HepG2 (cell line): ENCODE measurements around the gene NAP1L4.

Experiments
- CHD2 ChIP-seq: IDR thresholded peaks from 2 replicates; pipeline ENCODE4 v1.6.1; 2011; ENCODE audit warnings: low read depth, low read length, improper control_type of control experiment
- CTCF ChIP-seq: sonication (generic); formaldehyde crosslinking; IDR thresholded peaks from 2 replicates; pipeline ENCODE4 v1.5.0; 2020; ENCODE audit warnings: mild to moderate bottlenecking, missing genetic modification reagents, moderate library complexity
- FOXP1 ChIP-seq, 2 experiments: fragments of 450-650 bp in 1 of 2; IDR thresholded peaks; 2 replicates each; pipeline ENCODE4 v1.6.1; 2017 to 2018; ENCODE audit warnings: antibody characterized with exemption in 1 of 2
- JUNB ChIP-seq: sonication (generic); formaldehyde crosslinking; IDR thresholded peaks from 2 replicates; pipeline ENCODE4 v1.8.0; 2022; ENCODE audit warnings: missing genetic modification reagents, mild to moderate bottlenecking, borderline replicate concordance
- MTF1 ChIP-seq: sonication (generic); formaldehyde crosslinking; IDR thresholded peaks from 2 replicates; pipeline ENCODE4 v1.5.0; 2020; ENCODE audit warnings: missing genetic modification reagents
- POLR2A ChIP-seq, 2 experiments: IDR thresholded peaks; 2 replicates each; pipeline ENCODE4 v1.6.1; 2011; ENCODE audit warnings: low read depth in 2 of 2, low read length in 2 of 2, mild to moderate bottlenecking in 1 of 2, moderate library complexity in 1 of 2; ENCODE audit not compliant: insufficient read depth in 1 of 2
- SYNCRIP ChIP-seq: fragments of 200-400 bp; formaldehyde crosslinking; IDR thresholded peaks from 2 replicates; pipeline ENCODE4 v1.6.1; 2018; ENCODE audit warnings: mild to moderate bottlenecking, low read depth, low read length; ENCODE audit not compliant: insufficient read depth
- TP53 ChIP-seq: sonication (generic); formaldehyde crosslinking; conservative IDR thresholded peaks from 2 replicates; pipeline ENCODE4 v1.4.0; 2020; ENCODE audit warnings: missing genetic modification reagents
- ZBTB44 ChIP-seq: sonication (generic); formaldehyde crosslinking; IDR thresholded peaks from 2 replicates; pipeline ENCODE4 v1.4.0; 2020; ENCODE audit warnings: missing genetic modification reagents

GRCh38 chr11:2901854-2902783 lies 90.0 kb downstream of the NAP1L4 start:
- TF ChIP-seq TP53 (CRISPR knock-in tag) = no peak
- TF ChIP-seq CHD2 = no peak
- TF ChIP-seq CTCF (CRISPR knock-in tag) = no peak
- TF ChIP-seq POLR2A (IDR thresholded peaks at IDR 0.05; ENCODE audit: insufficient read depth in 1 of 2, low read depth in 2 of 2, low read length in 2 of 2) = peak in 1 of 2 experiments; percentile 33; a peak in 1 of 4 replicates
- no peak for TF ChIP-seq JUNB (CRISPR knock-in tag)
- no peak for TF ChIP-seq SYNCRIP
- no peak for TF ChIP-seq ZBTB44 (CRISPR knock-in tag)
- no peak for TF ChIP-seq FOXP1 (IDR thresholded peaks at IDR 0.05)
- no peak for TF ChIP-seq FOXP1 (CRISPR knock-in tag; IDR thresholded peaks at IDR 0.05)
- TF ChIP-seq MTF1 = no peak
